HepG2 (cell line): ENCODE data around the gene REEP2. TPM values are rescaled to one million over a fixed set of nuclear protein-coding genes. Genes with fewer than 3 reads are reported as not detected.

Experiments used
- AKAP8 ChIP-seq: sonication (generic); formaldehyde crosslinking; IDR thresholded peaks from 2 replicates; pipeline ENCODE4 v1.5.1; 2020; ENCODE audit warnings: mild to moderate bottlenecking, missing genetic modification reagents
- ARNT2 ChIP-seq: sonication (generic); formaldehyde crosslinking; IDR thresholded peaks from 2 replicates; pipeline ENCODE4 v1.8.0; 2022; ENCODE audit warnings: mild to moderate bottlenecking, low read depth, missing genetic modification reagents, moderate library complexity
- CCAR2 ChIP-seq: fragments of 200-400 bp; formaldehyde crosslinking; optimal IDR thresholded peaks from 2 replicates; pipeline ENCODE3; 2018; ENCODE audit warnings: low read depth, mild to moderate bottlenecking, low read length, moderate library complexity
- FOXC1 ChIP-seq: sonication (generic); formaldehyde crosslinking; IDR thresholded peaks from 2 replicates; pipeline ENCODE4 v1.8.0; 2022; ENCODE audit warnings: mild to moderate bottlenecking, missing genetic modification reagents, borderline replicate concordance
- HNRNPUL1 ChIP-seq: fragments of 200-400 bp; formaldehyde crosslinking; IDR thresholded peaks from 2 replicates; pipeline ENCODE4 v1.6.1; 2017; ENCODE audit warnings: low read depth, mild to moderate bottlenecking, low read length, moderate library complexity
- NFYC ChIP-seq: IDR thresholded peaks from 2 replicates; pipeline ENCODE4 v1.6.1; 2016; ENCODE audit warnings: missing genetic modification reagents, missing compliant biosample characterization
- NRL ChIP-seq: sonication (generic); formaldehyde crosslinking; IDR thresholded peaks from 2 replicates; pipeline ENCODE4 v1.5.0; 2020; ENCODE audit warnings: missing genetic modification reagents, mild to moderate bottlenecking, moderate library complexity, borderline replicate concordance
- POLR2G ChIP-seq: fragments of 200-400 bp; formaldehyde crosslinking; IDR thresholded peaks from 2 replicates; pipeline ENCODE4 v1.6.1; 2018; ENCODE audit warnings: mild to moderate bottlenecking, low read depth, low read length, moderate library complexity
- PRDM10 ChIP-seq: sonication (generic); formaldehyde crosslinking; IDR thresholded peaks from 2 replicates; pipeline ENCODE4 v1.4.0; 2020; ENCODE audit warnings: low read depth, missing genetic modification reagents
- ZBTB10 ChIP-seq: sonication (generic); formaldehyde crosslinking; IDR thresholded peaks from 2 replicates; pipeline ENCODE4 v1.4.0; 2020; ENCODE audit warnings: missing genetic modification reagents, borderline replicate concordance
- ZNF362 ChIP-seq: sonication (generic); formaldehyde crosslinking; IDR thresholded peaks from 2 replicates; pipeline ENCODE4 v1.4.0; 2020; ENCODE audit warnings: missing genetic modification reagents, mild to moderate bottlenecking, borderline replicate concordance
- ZNF503 ChIP-seq: sonication (generic); formaldehyde crosslinking; IDR thresholded peaks from 2 replicates; pipeline ENCODE4 v1.4.0; 2020; ENCODE audit warnings: missing genetic modification reagents
- ZNF543 ChIP-seq: sonication (generic); formaldehyde crosslinking; IDR thresholded peaks from 2 replicates; pipeline ENCODE4 v1.4.0; 2020; ENCODE audit warnings: mild to moderate bottlenecking, missing genetic modification reagents
- ZNF569 ChIP-seq: sonication (generic); formaldehyde crosslinking; IDR thresholded peaks from 2 replicates; pipeline ENCODE4 v1.5.0; 2020; ENCODE audit warnings: mild to moderate bottlenecking, missing genetic modification reagents, moderate library complexity, borderline replicate concordance
- polyA plus RNA-seq, 8 experiments: library from polyadenylated mRNA; depleted of rRNA in 3 of 8; stranded (reverse) in 7 of 8; unstranded in 1 of 8; fragments of >200 nt; fragmentation: Illumina TruSeq in 4 of 8; extraction: Trizol in 4 of 8; gene quantifications; 2 replicates each; pipeline versions ENCODE4 v1.2.1 to v1.2.3, GENCODE V29; 2011 to 2016; ENCODE audit warnings: low read depth in 4 of 8, missing spikeins in 1 of 8, mixed read lengths in 1 of 8; ENCODE audit not compliant: insufficient read depth in 1 of 8
- total RNA-seq, 5 experiments: library from RNA; depleted of rRNA; stranded (reverse); fragments of >200 nt; fragmentation: Illumina TruSeq; extraction: Trizol; gene quantifications; 2 replicates each; pipeline ENCODE4 v1.2.3, GENCODE V29; 2016; ENCODE audit warnings: low read depth in 1 of 5

The REEP2 gene
- total and polyA plus RNA-seq, 2 of the 13 experiments (the other 11 are each of a cell fraction or from before 2014, with no cell fraction given): 5.3 to 7.8 TPM

- TF ChIP-seq CCAR2: no peak
- TF ChIP-seq ZNF362 (CRISPR knock-in tag): no peak
- no peak for TF ChIP-seq ARNT2 (CRISPR knock-in tag)
- TF ChIP-seq ZNF503 (CRISPR knock-in tag): no peak
- TF ChIP-seq HNRNPUL1: no peak
- no peak for TF ChIP-seq ZBTB10 (CRISPR knock-in tag)
- no peak for TF ChIP-seq AKAP8 (CRISPR knock-in tag)
- no peak for TF ChIP-seq NRL (CRISPR knock-in tag)
- no peak for TF ChIP-seq NFYC (CRISPR knock-in tag)
- peak; percentile 69 for TF ChIP-seq POLR2G
- no peak for TF ChIP-seq PRDM10 (CRISPR knock-in tag)
- TF ChIP-seq ZNF543 (CRISPR knock-in tag): no peak
- no peak for TF ChIP-seq FOXC1 (CRISPR knock-in tag)
- no peak for TF ChIP-seq ZNF569 (CRISPR knock-in tag)
Observed at GRCh38 chr5:138469540-138470321, 30.9 kb downstream of the REEP2 start (continued).
